Erythroblast (primary cell): ENCODE data around the gene EXOC5.

Experiments used
- GATA1 ChIP-seq: IDR thresholded peaks from 2 replicates; pipeline ENCODE4 v1.6.1; 2011; ENCODE audit warnings: low read depth, mild to moderate bottlenecking, control low read depth, low read length, moderate library complexity
- POLR2A ChIP-seq: IDR thresholded peaks from 2 replicates; pipeline ENCODE4 v1.6.1; 2011; ENCODE audit warnings: mild to moderate bottlenecking, low read length

DNA sequence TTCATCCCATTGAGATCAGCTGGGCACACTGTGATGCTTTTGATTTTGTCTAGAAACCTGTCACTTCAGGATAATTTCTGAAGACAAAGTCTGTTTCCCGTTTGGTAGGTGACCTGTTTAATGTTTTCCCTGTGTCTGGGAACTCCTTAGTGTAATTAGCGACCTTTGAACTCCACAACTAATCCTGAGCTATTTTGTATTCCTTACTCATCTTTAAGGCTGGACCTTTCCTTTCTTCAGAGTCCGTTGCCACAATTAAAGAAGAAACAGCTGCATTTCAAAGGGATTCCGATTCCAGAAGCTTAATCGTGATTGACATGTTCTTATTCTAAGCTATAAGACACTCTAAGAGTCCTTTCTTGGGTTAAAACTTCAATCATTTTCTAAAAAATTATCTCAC lies 22.0 kb upstream of the EXOC5 start:
- TF ChIP-seq POLR2A (no peak), GATA1 (no peak)
